ENCODE data around the gene EHD4. TPM values are rescaled to one million over a fixed set of nuclear protein-coding genes. Genes with fewer than 3 reads are reported as not detected.

The EHD4 gene
- total RNA-seq, 2 donors from 2014 or later, result 18.4 to 22.6 TPM

- no peaks in the 10 kb centered on the region for H3K27me3 ChIP-seq (replicated peaks; ENCODE audit: insufficient read depth)
- H3K4me1 ChIP-seq (replicated peaks), result peaks cover 12% of the 10 kb centered on the region
- H3K9me3 ChIP-seq, result no peaks in the 10 kb centered on the region
- WGBS, result 15% methylated on average over 63 of the region's 81 CpGs
- peak overlapping the region; percentile 14 to 39 for H3K4me3 ChIP-seq
- intact Hi-C loops (cut with DNase I), result no loop called here
- no peaks in the 10 kb centered on the region for H3K36me3 ChIP-seq
- DNase-seq (ENCODE audit: low spot score), result peak; percentile 27
- peak overlapping the region in 1 of 2 donors; percentile 14 for H3K27ac ChIP-seq
- TF ChIP-seq POLR2A (IDR thresholded peaks at IDR 0.05) (no peak), POLR2AphosphoS5 (IDR thresholded peaks at IDR 0.05) (no peak), CTCF (IDR thresholded peaks at IDR 0.05) (no peak)
Measured at GRCh38 chr15:41881920-41882688, 90.3 kb downstream of the EHD4 start.

- intact Hi-C loops (cut with DNase I), result no loop called here
- peak overlapping the region; percentile 14 to 39 for H3K4me3 ChIP-seq
- peaks cover 12% of the 10 kb centered on the region for H3K4me1 ChIP-seq (replicated peaks)
- no peaks in the 10 kb centered on the region for H3K27me3 ChIP-seq (replicated peaks; ENCODE audit: insufficient read depth)
- no peaks in the 10 kb centered on the region for H3K36me3 ChIP-seq
- WGBS, result 29% methylated on average over 10 of the region's 10 CpGs
- no peak for DNase-seq (ENCODE audit: low spot score)
- H3K9me3 ChIP-seq, result no peaks in the 10 kb centered on the region
- no peak for TF ChIP-seq POLR2A (IDR thresholded peaks at IDR 0.05)
- no peak for TF ChIP-seq CTCF (IDR thresholded peaks at IDR 0.05)
- no peak for TF ChIP-seq POLR2AphosphoS5 (IDR thresholded peaks at IDR 0.05)
- H3K27ac ChIP-seq, result no peak overlapping the region
Measured at GRCh38 chr15:41881550-41881919, 90.8 kb downstream of the EHD4 start.

- Histone ChIP-seq H3K27ac (no peak overlapping the region), H3K36me3 (no peaks in the 10 kb centered on the region), H3K27me3 (replicated peaks; ENCODE audit: insufficient read depth) (no peaks in the 10 kb centered on the region), H3K9me3 (no peaks in the 10 kb centered on the region), H3K4me1 (replicated peaks) (peaks cover 12% of the 10 kb centered on the region), H3K4me3 (no peak overlapping the region)
- TF ChIP-seq CTCF (IDR thresholded peaks at IDR 0.05) (no peak), POLR2A (IDR thresholded peaks at IDR 0.05) (no peak), POLR2AphosphoS5 (IDR thresholded peaks at IDR 0.05) (no peak)
- DNase-seq (ENCODE audit: low spot score), result no peak
- WGBS, result 94% methylated on average over 8 of the region's 8 CpGs
- intact Hi-C loops (cut with DNase I), result no loop called here
Measured at GRCh38 chr15:41881086-41881485, 91.3 kb downstream of the EHD4 start.

- H3K36me3 ChIP-seq, result no peaks in the 10 kb centered on the region
- H3K9me3 ChIP-seq, result no peaks in the 10 kb centered on the region
- H3K27ac ChIP-seq, result no peak overlapping the region
- intact Hi-C loops (cut with DNase I), result no loop called here
- H3K4me3 ChIP-seq, result no peak overlapping the region
- H3K4me1 ChIP-seq (replicated peaks), result peaks cover 12% of the 10 kb centered on the region
- 91% methylated on average over 10 of the region's 10 CpGs for WGBS
- TF ChIP-seq POLR2A (IDR thresholded peaks at IDR 0.05), result no peak
- TF ChIP-seq CTCF (IDR thresholded peaks at IDR 0.05), result no peak
- no peak for TF ChIP-seq POLR2AphosphoS5 (IDR thresholded peaks at IDR 0.05)
- H3K27me3 ChIP-seq (replicated peaks; ENCODE audit: insufficient read depth), result no peaks in the 10 kb centered on the region
- DNase-seq (ENCODE audit: low spot score), result no peak
Measured at GRCh38 chr15:41880156-41880877, 92.0 kb downstream of the EHD4 start.
